HT1080 (cell line): ENCODE results near the gene HTR5A. TPM values are rescaled to one million over a fixed set of nuclear protein-coding genes. Genes with fewer than 3 reads are reported as not detected.

Experiments used
- small RNA-seq: library from RNA; depleted of rRNA; stranded (forward); fragments of <200 nt; gene quantifications from one replicate; pipeline ENCODE3, GENCODE V24; 2014
- total RNA-seq: library from RNA; depleted of rRNA; stranded (reverse); fragments of >200 nt; shearing (Covaris generic); gene quantifications from 2 replicates; pipeline ENCODE4 v1.2.3, GENCODE V29; 2014; rRNA removed

Gene HTR5A
- total RNA-seq, 1 experiment from 2014 or later = not detected

Small RNA genes lying within 50 kb of the gene (small RNA-seq; reads per million reads assigned to genes)
- not detected for gene AC092628.1

Other genes starting within 250 kb of the HTR5A start
- gene PAXIP1, start 67.2 kb upstream of the HTR5A start, total RNA-seq = 13.4 and 18.0 TPM in 2 replicates
- 149 and 168 TPM in 2 replicates for gene INSIG1, start 227.6 kb downstream of the HTR5A start, total RNA-seq